CD4-positive, alpha-beta memory T cell (primary cell): Measurements from ENCODE around the gene ABCB9. TPM values are rescaled to one million over a fixed set of nuclear protein-coding genes. Genes with fewer than 3 reads are reported as not detected.

Experiments
- CTCF ChIA-PET: fragments of 350-600 bp; sonication (Branson Sonifier 250); formaldehyde crosslinking; loops from one replicate; lab custom pipeline; 2021; ENCODE audit warnings: inconsistent platforms; ENCODE audit not compliant: partially characterized antibody; lab: Charles Lee
- POLR2A ChIA-PET: fragments of 350-600 bp; sonication (Branson Sonifier 250); formaldehyde crosslinking; loops from one replicate; lab custom pipeline; 2021; ENCODE audit not compliant: partially characterized antibody; lab: Charles Lee
- DNase-seq, 5 donors: peaks; one replicate each; pipeline versions ENCODE4 v3.0.0 to v3.0.0-alpha.2; 2020 to 2022; ENCODE audit warnings: mixed read lengths in 1 of 5
- H3K27ac ChIP-seq: one replicate; pipeline ENCODE4 v1.7.0; 2013; ENCODE audit warnings: low read depth, low read length
- H3K27me3 ChIP-seq: 2 replicates; pipeline ENCODE4 v1.7.0; 2013; ENCODE audit warnings: mild to moderate bottlenecking, low read length, moderate library complexity; ENCODE audit not compliant: insufficient read depth
- H3K36me3 ChIP-seq: 2 replicates; pipeline ENCODE4 v1.7.0; 2013; ENCODE audit warnings: mild to moderate bottlenecking, low read length, moderate library complexity; ENCODE audit not compliant: insufficient read depth
- H3K4me1 ChIP-seq: 2 replicates; pipeline ENCODE4 v1.7.0; 2013; ENCODE audit warnings: mild to moderate bottlenecking, low read length, moderate library complexity; ENCODE audit not compliant: insufficient read depth
- H3K4me3 ChIP-seq, 2 donors: one replicate each; pipeline ENCODE4 v1.7.0; 2013; ENCODE audit warnings: low read length in 2 of 2, mild to moderate bottlenecking in 1 of 2
- H3K9me3 ChIP-seq, 2 donors: one replicate each; pipeline ENCODE4 v1.7.0; 2013; ENCODE audit warnings: low read length in 2 of 2, control low read depth in 1 of 2; ENCODE audit not compliant: control insufficient read depth in 1 of 2
- H3K27ac Mint-ChIP-seq, 7 donors: one replicate each; pipeline ENCODE4 v1.8.0; 2020 to 2021; ENCODE audit warnings: mixed read lengths in 7 of 7, mild to moderate bottlenecking in 6 of 7, inconsistent platforms in 3 of 7, moderate library complexity in 3 of 7
- H3K27me3 Mint-ChIP-seq, 2 donors: one replicate each; pipeline ENCODE4 v1.8.0; 2020 to 2021; ENCODE audit warnings: mixed read lengths in 2 of 2
- H3K36me3 Mint-ChIP-seq, 2 donors: one replicate each; pipeline ENCODE4 v1.8.0; 2020 to 2021; ENCODE audit warnings: mixed read lengths in 2 of 2, inconsistent platforms in 1 of 2, mild to moderate bottlenecking in 1 of 2
- H3K4me1 Mint-ChIP-seq, 4 donors: one replicate each; pipeline ENCODE4 v1.8.0; 2020 to 2021; ENCODE audit warnings: mixed read lengths in 4 of 4, mild to moderate bottlenecking in 1 of 4
- H3K4me3 Mint-ChIP-seq, 8 donors: one replicate each; pipeline ENCODE4 v1.8.0; 2020 to 2021; ENCODE audit warnings: mixed read lengths in 8 of 8, mild to moderate bottlenecking in 7 of 8, moderate library complexity in 6 of 8, inconsistent platforms in 3 of 8
- H3K9me3 Mint-ChIP-seq, 8 donors: one replicate each; pipeline ENCODE4 v1.8.0; 2020 to 2021; ENCODE audit warnings: mixed read lengths in 8 of 8, mild to moderate bottlenecking in 5 of 8, inconsistent platforms in 3 of 8, moderate library complexity in 1 of 8
- intact Hi-C: fragments of 100-400 bp; cut with micrococcal nuclease; formaldehyde crosslinking; loops from one replicate; pipeline ENCODE4 v1.15.1; 2023
- polyA plus RNA-seq, 2 donors: library from polyadenylated mRNA; unstranded; fragments of 300-500 nt; fragmentation: Illumina TruSeq; gene quantifications; one replicate each; pipeline ENCODE4 v1.2.3, GENCODE V29; 2021
- total RNA-seq, 2 experiments: library from RNA; stranded (reverse); gene quantifications; one replicate each; pipeline ENCODE4 v1.2.3, GENCODE V29; 2021

The ABCB9 gene
- total and polyA plus RNA-seq, 4 experiments from 2014 or later = 0.81 to 7.1 (median 3.8) TPM

DNA sequence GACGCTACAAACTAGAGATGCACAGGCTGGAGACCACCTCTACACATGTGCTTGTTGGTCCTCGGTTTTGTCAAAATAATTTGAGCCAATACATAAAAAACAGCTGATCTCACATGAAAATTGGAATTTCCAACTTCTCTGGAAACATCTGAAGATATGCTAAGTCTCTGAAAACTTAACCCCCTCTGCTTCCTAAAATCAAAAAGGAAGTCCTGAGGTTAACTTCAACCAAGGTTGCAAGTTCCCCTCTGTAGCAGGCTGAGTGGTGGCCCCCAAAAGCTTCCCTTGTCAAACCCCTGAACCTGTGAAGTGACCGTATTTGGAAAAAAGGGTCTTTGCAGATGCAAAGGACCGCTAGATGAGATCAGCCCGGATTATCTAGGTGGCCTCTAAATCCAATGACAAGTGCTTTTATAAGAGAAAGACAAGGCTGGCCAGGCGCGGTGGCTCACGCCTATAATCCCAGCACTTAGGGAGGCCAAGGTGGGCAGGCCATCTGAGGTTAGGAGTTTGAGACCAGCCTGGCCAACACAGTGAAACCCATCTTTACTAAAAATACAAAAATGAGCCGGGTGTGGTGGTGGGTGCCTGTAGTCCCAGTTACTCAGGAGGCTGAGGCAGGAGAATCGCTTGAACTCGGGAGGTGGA lies 38.4 kb downstream of the ABCB9 start:
- Mint-ChIP-seq H3K4me3 (no peak overlapping the region), H3K9me3 (peaks cover 0 to 2% (median 0%) of the 10 kb centered on the region in 8 donors), H3K36me3 (no peaks in the 10 kb centered on the region), H3K27me3 (no peaks in the 10 kb centered on the region), H3K27ac (no peak overlapping the region), H3K4me1 (no peaks in the 10 kb centered on the region)
- Histone ChIP-seq H3K27me3 (no peaks in the 10 kb centered on the region), H3K27ac (no peak overlapping the region), H3K9me3 (no peaks in the 10 kb centered on the region), H3K4me3 (no peak overlapping the region), H3K4me1 (no peaks in the 10 kb centered on the region), H3K36me3 (no peaks in the 10 kb centered on the region)
- POLR2A ChIA-PET = no interaction called here
- intact Hi-C loops = no loop called here
- CTCF ChIA-PET = no interaction called here
- no peak for DNase-seq

DNA sequence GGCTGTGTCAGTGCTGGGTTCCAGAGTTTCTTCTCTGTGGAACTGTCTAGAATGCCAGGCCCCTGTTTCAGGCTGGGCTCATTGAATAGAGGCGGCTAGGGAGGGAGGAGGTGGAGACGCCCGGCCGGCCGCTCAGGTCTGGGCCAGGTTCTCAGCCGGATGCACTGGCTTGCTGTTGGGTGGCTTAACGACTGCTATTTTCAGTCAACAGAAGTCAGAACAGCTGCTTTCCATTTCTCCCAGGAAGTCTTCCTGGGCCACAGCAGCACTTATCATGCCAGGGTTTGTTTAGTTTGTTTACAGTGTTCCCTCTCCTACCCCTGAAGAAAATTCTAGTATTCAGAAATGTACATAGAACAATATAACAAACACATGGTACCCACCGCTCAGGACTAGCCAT lies 44.3 kb downstream of the ABCB9 start:
- Histone ChIP-seq H3K9me3 (no peaks in the 10 kb centered on the region), H3K4me1 (no peaks in the 10 kb centered on the region), H3K36me3 (no peaks in the 10 kb centered on the region), H3K27me3 (no peaks in the 10 kb centered on the region), H3K27ac (no peak overlapping the region), H3K4me3 (no peak overlapping the region)
- Mint-ChIP-seq H3K27ac (peak overlapping the region in 1 of 7 donors; percentile 57), H3K36me3 (no peaks in the 10 kb centered on the region), H3K9me3 (no peaks in the 10 kb centered on the region), H3K4me3 (no peak overlapping the region), H3K27me3 (no peaks in the 10 kb centered on the region), H3K4me1 (peaks cover 0 to 4% (median 1%) of the 10 kb centered on the region in 4 donors)
- DNase-seq = no peak
- POLR2A ChIA-PET = no interaction called here
- CTCF ChIA-PET = interaction anchor here (1.2 to 1.5 kb wide), 2 partner anchors 60 to 128 kb away, joined by 3 to 4 read pairs; no protein-coding TSS in a partner anchor
- intact Hi-C loops = no loop called here

DNA sequence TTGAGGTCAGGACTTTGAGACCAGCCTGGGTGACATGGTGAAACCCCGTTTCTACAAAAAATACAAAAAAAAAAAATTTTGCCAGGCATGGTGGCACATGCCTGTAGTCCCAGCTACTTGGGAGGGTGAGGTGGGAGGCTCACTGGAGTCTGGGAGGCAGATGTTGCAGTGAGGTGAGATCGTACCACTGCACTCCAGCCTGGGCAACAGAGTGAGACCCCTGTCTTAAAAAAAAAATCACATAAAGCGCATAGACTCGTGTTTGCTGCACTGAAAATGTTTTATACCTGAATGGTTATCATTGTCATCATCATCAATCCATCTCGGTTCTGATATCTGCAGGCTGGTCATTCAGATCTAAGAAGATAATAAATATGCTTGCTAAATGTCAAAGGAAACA lies 45.6 kb downstream of the ABCB9 start:
- no peak for DNase-seq
- H3K27me3 ChIP-seq = no peaks in the 10 kb centered on the region
- no peaks in the 10 kb centered on the region for H3K9me3 Mint-ChIP-seq
- H3K4me1 Mint-ChIP-seq = peaks cover 0 to 4% (median 1%) of the 10 kb centered on the region in 4 donors
- no peak overlapping the region for H3K27ac ChIP-seq
- H3K36me3 Mint-ChIP-seq = no peaks in the 10 kb centered on the region
- H3K36me3 ChIP-seq = no peaks in the 10 kb centered on the region
- no peak overlapping the region for H3K4me3 Mint-ChIP-seq
- H3K4me1 ChIP-seq = no peaks in the 10 kb centered on the region
- H3K4me3 ChIP-seq = no peak overlapping the region
- H3K27ac Mint-ChIP-seq = no peak overlapping the region
- no peaks in the 10 kb centered on the region for H3K27me3 Mint-ChIP-seq
- ChIA-PET POLR2A (no interaction called here), CTCF (interaction anchor here (1.2 to 1.5 kb wide), 2 partner anchors 59 to 127 kb away, joined by 3 to 4 read pairs; no protein-coding TSS in a partner anchor)
- H3K9me3 ChIP-seq = no peaks in the 10 kb centered on the region
- intact Hi-C loops = no loop called here

DNA sequence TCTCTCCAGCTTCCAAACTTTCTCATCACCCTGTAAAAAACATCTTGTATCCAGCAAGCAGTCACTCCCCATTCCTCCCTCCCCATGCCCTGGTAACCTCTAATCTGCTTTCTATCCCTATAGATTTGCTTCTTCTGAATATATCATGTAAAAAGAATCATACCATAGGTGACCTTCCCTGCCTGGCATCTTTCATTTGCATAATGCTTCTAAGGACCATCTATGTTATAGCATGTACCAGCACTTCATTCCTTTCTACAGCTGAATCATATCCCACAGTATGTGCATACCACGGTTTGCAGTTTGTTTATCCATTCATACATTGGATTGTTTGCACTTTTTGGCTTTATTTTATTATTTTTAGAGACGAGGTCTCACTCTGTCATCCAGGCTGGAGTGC lies 47.4 kb downstream of the ABCB9 start:
- Mint-ChIP-seq H3K27ac (peak overlapping the region in 2 of 7 donors; percentile 5 to 36), H3K9me3 (no peaks in the 10 kb centered on the region), H3K36me3 (no peaks in the 10 kb centered on the region), H3K4me1 (peaks cover 0 to 4% (median 1%) of the 10 kb centered on the region in 4 donors), H3K4me3 (no peak overlapping the region), H3K27me3 (no peaks in the 10 kb centered on the region)
- H3K4me3 ChIP-seq = no peak overlapping the region
- H3K9me3 ChIP-seq = no peaks in the 10 kb centered on the region
- intact Hi-C loops = no loop called here
- POLR2A ChIA-PET = no interaction called here
- no peak overlapping the region for H3K27ac ChIP-seq
- H3K4me1 ChIP-seq = no peaks in the 10 kb centered on the region
- no peaks in the 10 kb centered on the region for H3K27me3 ChIP-seq
- CTCF ChIA-PET = no interaction called here
- DNase-seq = no peak
- H3K36me3 ChIP-seq = no peaks in the 10 kb centered on the region

DNA sequence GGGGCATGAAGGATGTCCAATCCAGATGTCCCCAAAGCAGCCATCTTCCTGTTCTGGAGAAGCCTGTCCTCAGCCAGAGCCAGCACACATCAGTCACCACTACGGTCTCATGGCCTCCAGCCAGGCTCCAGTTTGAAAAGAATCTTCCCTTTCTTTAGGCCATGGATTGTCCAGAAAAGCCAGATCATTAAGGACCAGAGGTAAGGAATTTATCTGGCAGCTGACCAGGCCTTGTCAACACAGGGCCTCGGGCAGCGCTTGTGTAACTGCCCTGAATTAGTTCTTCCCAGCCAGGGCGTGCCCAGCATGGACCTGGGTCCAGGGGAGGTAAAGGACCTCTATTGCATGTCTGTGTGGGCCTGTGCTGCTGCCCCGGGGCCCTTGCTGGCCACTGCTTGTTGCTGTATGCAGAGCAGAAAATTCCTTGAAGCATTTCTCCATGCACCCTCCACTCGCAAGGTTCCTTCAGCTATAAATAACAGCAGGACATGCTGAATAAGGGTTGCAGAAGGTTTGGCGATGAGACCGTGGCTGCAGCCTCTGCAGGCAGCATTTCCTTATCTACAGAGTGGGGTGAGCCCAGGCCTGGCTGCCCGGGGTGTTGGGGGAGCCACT lies 48.6 kb downstream of the ABCB9 start:
- peaks cover 0 to under 1% (median 0%) of the 10 kb centered on the region in 8 donors for H3K9me3 Mint-ChIP-seq
- no peaks in the 10 kb centered on the region for H3K36me3 Mint-ChIP-seq
- Histone ChIP-seq H3K27me3 (no peaks in the 10 kb centered on the region), H3K4me3 (no peak overlapping the region), H3K36me3 (no peaks in the 10 kb centered on the region), H3K27ac (no peak overlapping the region), H3K4me1 (no peaks in the 10 kb centered on the region), H3K9me3 (no peaks in the 10 kb centered on the region)
- peaks cover 0 to 4% (median 1%) of the 10 kb centered on the region in 4 donors for H3K4me1 Mint-ChIP-seq
- intact Hi-C loops = no loop called here
- ChIA-PET CTCF (interaction anchor here (1.1 kb wide), 1 partner anchor 32 kb away, joined by 3 read pairs; no protein-coding TSS in a partner anchor), POLR2A (no interaction called here)
- no peaks in the 10 kb centered on the region for H3K27me3 Mint-ChIP-seq
- no peak overlapping the region for H3K27ac Mint-ChIP-seq
- H3K4me3 Mint-ChIP-seq = no peak overlapping the region
- DNase-seq = no peak

DNA sequence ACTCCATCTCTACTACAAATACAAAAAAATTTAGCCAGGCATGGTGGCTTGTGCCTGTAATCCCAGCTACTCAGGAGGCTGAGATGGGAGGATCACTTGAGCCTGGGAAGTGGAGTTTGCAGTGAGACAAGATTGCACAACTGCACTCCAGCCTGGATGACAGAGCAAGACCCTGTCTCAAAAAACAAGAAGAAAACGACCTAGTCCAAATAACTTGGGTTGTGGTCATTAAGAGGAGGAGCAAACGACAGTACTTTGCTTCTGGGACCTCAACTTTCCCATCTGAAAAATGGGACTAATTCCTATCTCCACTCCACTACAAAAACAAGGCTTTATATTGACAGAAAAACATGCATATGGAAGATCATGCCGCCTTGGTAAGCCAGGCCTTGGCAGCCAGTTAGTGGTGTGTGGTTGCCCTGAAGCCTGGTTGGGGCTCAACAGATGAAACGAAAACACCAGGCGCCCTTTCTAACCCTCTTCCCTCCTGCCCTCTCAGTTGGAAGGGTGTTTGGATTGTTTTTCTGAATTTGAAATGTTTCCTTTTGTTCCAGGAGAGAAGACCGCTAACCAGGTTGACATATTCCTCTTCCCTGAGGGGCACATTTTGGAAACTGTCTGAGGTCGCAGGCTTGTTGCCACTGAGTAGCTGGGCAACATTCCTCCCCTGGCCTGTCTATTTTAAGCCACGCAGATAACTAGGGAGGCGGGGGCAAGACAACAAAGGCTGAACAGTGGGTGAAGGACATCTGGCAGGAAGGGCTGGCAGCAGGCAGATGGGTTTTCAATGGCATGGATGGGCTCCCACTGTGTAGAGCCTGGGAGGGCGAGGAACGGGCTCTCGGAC lies 56.6 kb downstream of the ABCB9 start:
- H3K27ac Mint-ChIP-seq = peak overlapping the region in 1 of 7 donors; percentile 5
- no peak overlapping the region for H3K4me3 ChIP-seq
- no peaks in the 10 kb centered on the region for H3K4me1 Mint-ChIP-seq
- ChIA-PET CTCF (no interaction called here), POLR2A (no interaction called here)
- H3K9me3 Mint-ChIP-seq = peaks cover 0 to 1% (median 0%) of the 10 kb centered on the region in 8 donors
- H3K36me3 Mint-ChIP-seq = no peaks in the 10 kb centered on the region
- H3K4me1 ChIP-seq = no peaks in the 10 kb centered on the region
- intact Hi-C loops = no loop called here
- H3K27me3 ChIP-seq = no peaks in the 10 kb centered on the region
- no peaks in the 10 kb centered on the region for H3K27me3 Mint-ChIP-seq
- H3K36me3 ChIP-seq = no peaks in the 10 kb centered on the region
- no peak overlapping the region for H3K27ac ChIP-seq
- H3K4me3 Mint-ChIP-seq = no peak overlapping the region
- no peak for DNase-seq
- no peaks in the 10 kb centered on the region for H3K9me3 ChIP-seq

DNA sequence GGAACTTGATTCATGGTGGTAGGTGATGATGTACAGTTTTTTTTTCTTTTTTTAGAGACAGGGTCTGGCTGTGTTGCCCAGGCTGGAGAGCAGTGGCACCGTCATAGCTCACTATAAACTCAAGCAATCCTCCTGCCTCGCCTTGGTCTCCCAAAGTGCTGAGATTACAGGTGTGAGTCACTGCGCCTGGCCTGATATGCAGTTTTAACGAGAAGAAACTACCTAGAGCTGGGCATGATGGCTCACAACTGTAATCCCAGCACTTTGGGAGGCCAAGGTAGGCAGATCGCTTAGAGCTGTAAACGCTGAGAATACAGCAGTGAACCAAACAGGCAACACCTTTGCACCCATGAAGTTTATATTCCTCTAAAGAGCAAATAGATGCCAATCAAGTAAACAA lies 57.3 kb downstream of the ABCB9 start:
- Mint-ChIP-seq H3K36me3 (no peaks in the 10 kb centered on the region), H3K27ac (no peak overlapping the region), H3K4me3 (no peak overlapping the region), H3K4me1 (no peaks in the 10 kb centered on the region), H3K27me3 (no peaks in the 10 kb centered on the region), H3K9me3 (peaks cover 0 to 1% (median 0%) of the 10 kb centered on the region in 8 donors)
- Histone ChIP-seq H3K27ac (no peak overlapping the region), H3K9me3 (no peaks in the 10 kb centered on the region), H3K36me3 (no peaks in the 10 kb centered on the region), H3K27me3 (no peaks in the 10 kb centered on the region), H3K4me1 (no peaks in the 10 kb centered on the region), H3K4me3 (no peak overlapping the region)
- DNase-seq = no peak
- intact Hi-C loops = no loop called here
- ChIA-PET POLR2A (no interaction called here), CTCF (no interaction called here)
